Measurements from ENCODE around the gene KRT17. TPM values are rescaled to one million over a fixed set of nuclear protein-coding genes. Genes with fewer than 3 reads are reported as not detected.

The KRT17 gene
- total RNA-seq, 1 experiment from 2014 or later: 1.5 TPM

- Mint-ChIP-seq H3K27me3 (ENCODE audit: low read depth) (no peaks in the 10 kb centered on the region), H3K4me3 (no peak overlapping the region), H3K4me1 (peaks cover 10% of the 10 kb centered on the region), H3K9me3 (no peaks in the 10 kb centered on the region), H3K36me3 (no peaks in the 10 kb centered on the region), H3K27ac (no peak overlapping the region)
- ATAC-seq: no peak
- DNase-seq (ENCODE audit: low spot score): no peak
- ChIA-PET POLR2A (interaction anchor here (0.6 to 1.6 kb wide), 2 partner anchors 123 to 150 kb away, joined by 3 read pairs; partner anchors contain the start of gene KRT19), CTCF (interaction anchor here (0.5 to 16.2 kb wide), 8 partner anchors 13 to 163 kb away, joined by 3 to 374 read pairs (median 4); partner anchors contain the start of gene KRT36)
- TF ChIP-seq, protein P1, sequence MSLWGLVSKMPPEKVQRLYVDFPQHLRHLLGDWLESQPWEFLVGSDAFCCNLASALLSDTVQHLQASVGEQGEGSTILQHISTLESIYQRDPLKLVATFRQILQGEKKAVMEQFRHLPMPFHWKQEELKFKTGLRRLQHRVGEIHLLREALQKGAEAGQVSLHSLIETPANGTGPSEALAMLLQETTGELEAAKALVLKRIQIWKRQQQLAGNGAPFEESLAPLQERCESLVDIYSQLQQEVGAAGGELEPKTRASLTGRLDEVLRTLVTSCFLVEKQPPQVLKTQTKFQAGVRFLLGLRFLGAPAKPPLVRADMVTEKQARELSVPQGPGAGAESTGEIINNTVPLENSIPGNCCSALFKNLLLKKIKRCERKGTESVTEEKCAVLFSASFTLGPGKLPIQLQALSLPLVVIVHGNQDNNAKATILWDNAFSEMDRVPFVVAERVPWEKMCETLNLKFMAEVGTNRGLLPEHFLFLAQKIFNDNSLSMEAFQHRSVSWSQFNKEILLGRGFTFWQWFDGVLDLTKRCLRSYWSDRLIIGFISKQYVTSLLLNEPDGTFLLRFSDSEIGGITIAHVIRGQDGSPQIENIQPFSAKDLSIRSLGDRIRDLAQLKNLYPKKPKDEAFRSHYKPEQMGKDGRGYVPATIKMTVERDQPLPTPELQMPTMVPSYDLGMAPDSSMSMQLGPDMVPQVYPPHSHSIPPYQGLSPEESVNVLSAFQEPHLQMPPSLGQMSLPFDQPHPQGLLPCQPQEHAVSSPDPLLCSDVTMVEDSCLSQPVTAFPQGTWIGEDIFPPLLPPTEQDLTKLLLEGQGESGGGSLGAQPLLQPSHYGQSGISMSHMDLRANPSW (CRISPR knock-in tag; conservative IDR thresholded peaks at IDR 0.05; ENCODE audit: low read depth): no peak
Observed at GRCh38 chr17:41650794-41651624, 26.6 kb upstream of the KRT17 start.

DNA sequence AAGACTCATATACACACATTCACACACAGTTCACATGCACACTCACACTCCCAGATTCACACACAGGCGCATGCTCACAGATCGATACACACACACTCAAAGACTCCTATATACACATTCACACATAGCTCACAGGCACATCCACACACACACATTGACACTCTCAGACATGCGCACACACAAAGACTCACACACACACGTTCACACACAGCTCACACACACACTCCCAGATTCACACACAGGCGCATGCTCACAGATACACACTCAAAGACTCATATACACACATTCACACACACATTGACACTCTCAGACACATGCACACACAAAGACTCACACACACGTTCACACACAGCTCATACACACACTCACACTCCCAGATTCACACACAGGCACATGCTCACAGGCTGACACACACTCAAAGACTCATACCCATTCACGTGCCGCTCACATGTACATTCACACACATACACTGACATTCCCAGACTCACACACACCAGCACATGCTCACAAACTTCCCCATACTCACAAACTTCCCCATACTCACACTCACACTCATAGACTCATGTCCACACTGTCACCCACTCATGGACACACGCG is 25.6 kb upstream of the KRT17 start:
- Mint-ChIP-seq H3K9me3 (no peaks in the 10 kb centered on the region), H3K4me3 (no peak overlapping the region), H3K4me1 (peaks cover 2% of the 10 kb centered on the region), H3K36me3 (no peaks in the 10 kb centered on the region), H3K27ac (no peak overlapping the region), H3K27me3 (ENCODE audit: low read depth) (no peaks in the 10 kb centered on the region)
- ChIA-PET POLR2A (interaction anchor here (0.6 to 1.6 kb wide), 2 partner anchors 122 to 149 kb away, joined by 3 read pairs; partner anchors contain the start of gene KRT19), CTCF (interaction anchor here (2.0 to 16.2 kb wide), 5 partner anchors 8 to 232 kb away, joined by 9 to 374 read pairs (median 32); partner anchors contain the start of gene KRT36)
- ATAC-seq: no peak
- TF ChIP-seq TP53 (CRISPR knock-in tag; IDR thresholded peaks at IDR 0.05): no peak
- TF ChIP-seq FOXK1 (CRISPR knock-in tag; IDR thresholded peaks at IDR 0.05): no peak
- no peak for TF ChIP-seq NR3C1 (CRISPR knock-in tag; conservative IDR thresholded peaks at IDR 0.05; ENCODE audit: low read depth)
- TF ChIP-seq ZNF138 (CRISPR knock-in tag; conservative IDR thresholded peaks at IDR 0.05): no peak
- TF ChIP-seq E2F4 (CRISPR knock-in tag; IDR thresholded peaks at IDR 0.05; ENCODE audit: borderline replicate concordance, low read depth): no peak
- TF ChIP-seq, protein P2, sequence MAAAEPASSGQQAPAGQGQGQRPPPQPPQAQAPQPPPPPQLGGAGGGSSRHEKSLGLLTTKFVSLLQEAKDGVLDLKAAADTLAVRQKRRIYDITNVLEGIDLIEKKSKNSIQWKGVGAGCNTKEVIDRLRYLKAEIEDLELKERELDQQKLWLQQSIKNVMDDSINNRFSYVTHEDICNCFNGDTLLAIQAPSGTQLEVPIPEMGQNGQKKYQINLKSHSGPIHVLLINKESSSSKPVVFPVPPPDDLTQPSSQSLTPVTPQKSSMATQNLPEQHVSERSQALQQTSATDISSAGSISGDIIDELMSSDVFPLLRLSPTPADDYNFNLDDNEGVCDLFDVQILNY (CRISPR knock-in tag; IDR thresholded peaks at IDR 0.05): no peak
- no peak for TF ChIP-seq MXD4 (CRISPR knock-in tag; IDR thresholded peaks at IDR 0.05; ENCODE audit: borderline replicate concordance)
- TF ChIP-seq, protein P3, sequence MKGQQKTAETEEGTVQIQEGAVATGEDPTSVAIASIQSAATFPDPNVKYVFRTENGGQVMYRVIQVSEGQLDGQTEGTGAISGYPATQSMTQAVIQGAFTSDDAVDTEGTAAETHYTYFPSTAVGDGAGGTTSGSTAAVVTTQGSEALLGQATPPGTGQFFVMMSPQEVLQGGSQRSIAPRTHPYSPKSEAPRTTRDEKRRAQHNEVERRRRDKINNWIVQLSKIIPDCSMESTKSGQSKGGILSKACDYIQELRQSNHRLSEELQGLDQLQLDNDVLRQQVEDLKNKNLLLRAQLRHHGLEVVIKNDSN (CRISPR knock-in tag; IDR thresholded peaks at IDR 0.05): no peak
- TF ChIP-seq ARID4B (CRISPR knock-in tag; IDR thresholded peaks at IDR 0.05; ENCODE audit: borderline replicate concordance): no peak
- TF ChIP-seq EMX1 (CRISPR knock-in tag; IDR thresholded peaks at IDR 0.05): no peak
- TF ChIP-seq ATF3 (CRISPR knock-in tag; conservative IDR thresholded peaks at IDR 0.05): no peak
- TF ChIP-seq ZNF671 (CRISPR knock-in tag; IDR thresholded peaks at IDR 0.05): no peak
- TF ChIP-seq ZNF281 (CRISPR knock-in tag; IDR thresholded peaks at IDR 0.05): no peak
- no peak for TF ChIP-seq GRHL2 (CRISPR knock-in tag; IDR thresholded peaks at IDR 0.05; ENCODE audit: insufficient replicate concordance, severe bottlenecking)
- no peak for TF ChIP-seq CREB1 (CRISPR knock-in tag; IDR thresholded peaks at IDR 0.05)
- TF ChIP-seq ZNF263 (CRISPR knock-in tag; IDR thresholded peaks at IDR 0.05; ENCODE audit: low read depth): no peak
- no peak for DNase-seq (ENCODE audit: low spot score)

All from WTC11 (cell line).